MM.1S (cell line): ENCODE measurements around the gene RERE.

Experiments used
- EZH2 ChIP-seq: fragments of 300-600 bp; sonication (generic); optimal IDR thresholded peaks from 2 replicates; pipeline ENCODE3; 2017; ENCODE audit warnings: low read depth, mild to moderate bottlenecking, antibody characterized with exemption, low read length, mixed read lengths
- TF ChIP-seq, protein P1 (sequence below): fragments of 300-600 bp; sonication (generic); IDR thresholded peaks from 2 replicates; pipeline ENCODE4 v1.5.1; 2016; ENCODE audit warnings: antibody characterized with exemption, low read length, mixed read lengths

DNA sequence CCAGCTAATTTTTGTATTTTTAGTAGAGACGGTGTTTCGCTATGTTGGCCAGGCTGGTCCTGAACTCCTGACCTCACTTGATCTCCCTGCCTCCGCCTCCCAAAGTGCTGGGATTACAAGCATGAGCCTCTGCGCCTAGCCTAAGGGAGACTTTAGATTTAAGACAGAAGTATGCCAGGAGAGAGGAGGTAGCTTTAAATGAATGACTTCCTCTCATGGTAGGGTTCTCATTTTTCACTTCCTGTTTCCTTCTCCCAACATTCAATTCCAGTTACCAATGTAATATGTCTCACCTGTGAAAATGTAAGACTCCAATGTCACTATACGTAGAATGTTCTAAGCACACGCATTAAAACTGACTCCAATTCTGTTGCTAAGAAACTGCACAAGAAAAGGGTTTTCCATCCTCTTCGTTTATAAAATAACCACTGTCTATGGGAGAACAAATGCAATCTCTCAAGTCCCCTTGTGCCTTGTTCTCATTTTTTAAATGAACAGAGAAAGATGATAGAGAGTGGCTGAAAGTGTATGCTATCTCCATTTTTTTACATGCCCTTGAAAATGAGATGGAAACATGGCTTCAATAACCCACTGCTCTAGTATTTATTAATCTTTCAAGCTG lies 359.6 kb downstream of the RERE start:
- TF ChIP-seq, protein P1, sequence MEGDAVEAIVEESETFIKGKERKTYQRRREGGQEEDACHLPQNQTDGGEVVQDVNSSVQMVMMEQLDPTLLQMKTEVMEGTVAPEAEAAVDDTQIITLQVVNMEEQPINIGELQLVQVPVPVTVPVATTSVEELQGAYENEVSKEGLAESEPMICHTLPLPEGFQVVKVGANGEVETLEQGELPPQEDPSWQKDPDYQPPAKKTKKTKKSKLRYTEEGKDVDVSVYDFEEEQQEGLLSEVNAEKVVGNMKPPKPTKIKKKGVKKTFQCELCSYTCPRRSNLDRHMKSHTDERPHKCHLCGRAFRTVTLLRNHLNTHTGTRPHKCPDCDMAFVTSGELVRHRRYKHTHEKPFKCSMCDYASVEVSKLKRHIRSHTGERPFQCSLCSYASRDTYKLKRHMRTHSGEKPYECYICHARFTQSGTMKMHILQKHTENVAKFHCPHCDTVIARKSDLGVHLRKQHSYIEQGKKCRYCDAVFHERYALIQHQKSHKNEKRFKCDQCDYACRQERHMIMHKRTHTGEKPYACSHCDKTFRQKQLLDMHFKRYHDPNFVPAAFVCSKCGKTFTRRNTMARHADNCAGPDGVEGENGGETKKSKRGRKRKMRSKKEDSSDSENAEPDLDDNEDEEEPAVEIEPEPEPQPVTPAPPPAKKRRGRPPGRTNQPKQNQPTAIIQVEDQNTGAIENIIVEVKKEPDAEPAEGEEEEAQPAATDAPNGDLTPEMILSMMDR, result no peak
- TF ChIP-seq EZH2, result no peak
